ENCODE measurements around the gene CDC34.

DNA sequence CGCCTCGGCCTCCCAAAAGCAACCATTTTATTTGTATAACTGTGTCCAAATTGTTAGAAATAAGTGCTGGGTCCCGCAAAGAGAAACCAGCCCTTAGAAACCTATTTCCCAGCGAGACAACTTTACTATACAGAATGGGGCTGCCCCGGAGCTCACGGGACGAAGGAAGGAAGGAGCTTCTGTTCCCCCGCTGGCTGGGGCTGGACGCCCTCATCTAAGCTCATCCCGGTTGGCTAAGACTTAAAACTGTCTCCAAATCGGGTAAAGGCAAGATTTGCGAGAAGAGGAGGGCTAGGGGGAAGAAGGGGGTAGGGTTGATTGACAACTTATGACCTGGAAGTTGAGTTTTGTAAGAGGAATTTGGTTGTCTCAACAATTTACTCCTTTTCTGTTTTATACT lies 28.6 kb downstream of the CDC34 start:
- TF ChIP-seq, protein P1, sequence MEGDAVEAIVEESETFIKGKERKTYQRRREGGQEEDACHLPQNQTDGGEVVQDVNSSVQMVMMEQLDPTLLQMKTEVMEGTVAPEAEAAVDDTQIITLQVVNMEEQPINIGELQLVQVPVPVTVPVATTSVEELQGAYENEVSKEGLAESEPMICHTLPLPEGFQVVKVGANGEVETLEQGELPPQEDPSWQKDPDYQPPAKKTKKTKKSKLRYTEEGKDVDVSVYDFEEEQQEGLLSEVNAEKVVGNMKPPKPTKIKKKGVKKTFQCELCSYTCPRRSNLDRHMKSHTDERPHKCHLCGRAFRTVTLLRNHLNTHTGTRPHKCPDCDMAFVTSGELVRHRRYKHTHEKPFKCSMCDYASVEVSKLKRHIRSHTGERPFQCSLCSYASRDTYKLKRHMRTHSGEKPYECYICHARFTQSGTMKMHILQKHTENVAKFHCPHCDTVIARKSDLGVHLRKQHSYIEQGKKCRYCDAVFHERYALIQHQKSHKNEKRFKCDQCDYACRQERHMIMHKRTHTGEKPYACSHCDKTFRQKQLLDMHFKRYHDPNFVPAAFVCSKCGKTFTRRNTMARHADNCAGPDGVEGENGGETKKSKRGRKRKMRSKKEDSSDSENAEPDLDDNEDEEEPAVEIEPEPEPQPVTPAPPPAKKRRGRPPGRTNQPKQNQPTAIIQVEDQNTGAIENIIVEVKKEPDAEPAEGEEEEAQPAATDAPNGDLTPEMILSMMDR (IDR thresholded peaks at IDR 0.05; ENCODE audit: low read depth, low read length), result no peak
- TF ChIP-seq EZH2phosphoT487 (IDR thresholded peaks at IDR 0.05; ENCODE audit: low read depth), result no peak

Data from OCI-LY3 (cell line).